Natural killer cell (primary cell): ENCODE results near the gene NDRG2. TPM values are rescaled to one million over a fixed set of nuclear protein-coding genes. Genes with fewer than 3 reads are reported as not detected.

Source experiments
- ATAC-seq, 3 donors: fragments of 150-1000 bp in 2 of 3; fragments of 200-7000 bp in 1 of 3; cut with Tn5 transposase; 1 replicate in 1 of 3; 2 replicates in 2 of 3; pipeline ENCODE4 v1.10.0; 2021; ENCODE audit warnings: mild to moderate bottlenecking in 2 of 3, moderate library complexity in 2 of 3
- DNase-seq, 2 donors: peaks; one replicate each; pipeline versions ENCODE4 v3.0.0 to v3.0.0-alpha.2; 2013 to 2021; ENCODE audit warnings: mixed read lengths in 1 of 2
- H3K27ac ChIP-seq: one replicate; pipeline ENCODE4 v1.5.1; 2013; ENCODE audit warnings: mild to moderate bottlenecking, low read length
- H3K27me3 ChIP-seq: one replicate; pipeline ENCODE4 v1.6.1; 2013; ENCODE audit warnings: low read length; ENCODE audit not compliant: control insufficient read depth, insufficient read depth
- H3K36me3 ChIP-seq: one replicate; pipeline ENCODE4 v1.6.1; 2013; ENCODE audit warnings: low read length; ENCODE audit not compliant: control insufficient read depth, insufficient read depth
- H3K4me1 ChIP-seq: one replicate; pipeline ENCODE4 v1.6.1; 2013; ENCODE audit warnings: low read length; ENCODE audit not compliant: control insufficient read depth, insufficient read depth
- H3K4me3 ChIP-seq: one replicate; pipeline ENCODE4 v1.5.1; 2013; ENCODE audit warnings: low read length
- H3K9me3 ChIP-seq: one replicate; pipeline ENCODE4 v1.6.1; 2013; ENCODE audit warnings: low read length; ENCODE audit not compliant: control insufficient read depth, insufficient read depth
- H3K27ac Mint-ChIP-seq, 2 donors: one replicate each; pipeline ENCODE4 v1.8.0; 2022; ENCODE audit warnings: mild to moderate bottlenecking in 2 of 2, mixed read lengths in 2 of 2, moderate library complexity in 1 of 2
- H3K27me3 Mint-ChIP-seq, 2 donors: one replicate each; pipeline ENCODE4 v1.8.0; 2022; ENCODE audit warnings: low read depth in 2 of 2, mixed read lengths in 2 of 2
- H3K36me3 Mint-ChIP-seq: one replicate; pipeline ENCODE4 v1.8.0; 2022; ENCODE audit warnings: mixed read lengths
- H3K4me1 Mint-ChIP-seq, 2 donors: one replicate each; pipeline ENCODE4 v1.8.0; 2022; ENCODE audit warnings: mixed read lengths in 2 of 2
- H3K4me3 Mint-ChIP-seq: one replicate; pipeline ENCODE4 v1.8.0; 2022; ENCODE audit warnings: mild to moderate bottlenecking, moderate library complexity, mixed read lengths
- H3K9me3 Mint-ChIP-seq, 2 donors: one replicate each; pipeline ENCODE4 v1.8.0; 2022; ENCODE audit warnings: mixed read lengths in 2 of 2
- CTCF ChIP-seq: fragments of 200-600 bp; IDR thresholded peaks from one replicate; pipeline ENCODE4 v1.8.0; 2022; ENCODE audit warnings: antibody characterized with exemption
- WGBS: methylation state at CpG from one replicate; pipeline ENCODE4 v1.1.7; 2013; ENCODE audit warnings: missing lambda C conversion rate; ENCODE audit not compliant: insufficient coverage; 5-methylcytosine and 5-hydroxymethylcytosine counted together
- intact Hi-C: fragments of 100-400 bp; cut with micrococcal nuclease; formaldehyde crosslinking; loops from one replicate; pipeline ENCODE4 v1.14.2; 2022
- total RNA-seq, 4 donors: library from RNA; stranded (reverse); fragments of 120-200 nt in 1 of 4; gene quantifications; one replicate each; pipeline versions ENCODE4 v1.2.3 to v1.2.4, GENCODE V29; 2013 to 2022

NDRG2 gene
- total RNA-seq, 3 donors from 2014 or later (not counting 1 experiment from before 2014, with no cell fraction given): 11.2 to 14.6 (median 13.6) TPM

DNA sequence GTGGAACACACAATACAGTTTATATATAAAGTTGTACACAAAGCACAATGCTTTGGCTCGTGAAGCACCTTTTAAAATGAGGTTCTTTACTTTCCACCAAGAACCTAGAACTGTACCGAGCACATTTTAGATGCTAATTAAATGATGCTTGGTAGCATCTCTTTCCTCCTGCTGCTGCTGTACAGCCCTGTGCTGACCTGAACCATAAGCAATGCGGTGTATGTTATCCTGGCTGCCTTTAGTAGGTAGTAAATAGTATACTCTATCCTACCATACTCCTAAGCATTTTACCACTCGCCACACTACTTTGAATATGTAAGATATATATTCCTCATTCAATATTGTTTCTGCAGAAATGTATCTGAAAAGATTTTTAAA is 29.9 kb upstream of the NDRG2 start:
- no peaks in the 10 kb centered on the region for H3K9me3 Mint-ChIP-seq
- H3K4me1 Mint-ChIP-seq: no peaks in the 10 kb centered on the region
- intact Hi-C loops: no loop called here
- TF ChIP-seq CTCF: no peak
- ATAC-seq (no peak), DNase-seq (no peak)
- H3K27ac ChIP-seq: no peak overlapping the region
- no peaks in the 10 kb centered on the region for H3K27me3 ChIP-seq
- H3K9me3 ChIP-seq: no peaks in the 10 kb centered on the region
- H3K36me3 ChIP-seq: no peaks in the 10 kb centered on the region
- no peaks in the 10 kb centered on the region for H3K4me1 ChIP-seq
- no peak overlapping the region for H3K27ac Mint-ChIP-seq
- peaks cover 1 to 9% of the 10 kb centered on the region in 2 donors for H3K27me3 Mint-ChIP-seq
- 100% methylated on average over 1 of the region's 4 CpGs for WGBS
- no peak overlapping the region for H3K4me3 Mint-ChIP-seq
- no peaks in the 10 kb centered on the region for H3K36me3 Mint-ChIP-seq
- no peak overlapping the region for H3K4me3 ChIP-seq

DNA sequence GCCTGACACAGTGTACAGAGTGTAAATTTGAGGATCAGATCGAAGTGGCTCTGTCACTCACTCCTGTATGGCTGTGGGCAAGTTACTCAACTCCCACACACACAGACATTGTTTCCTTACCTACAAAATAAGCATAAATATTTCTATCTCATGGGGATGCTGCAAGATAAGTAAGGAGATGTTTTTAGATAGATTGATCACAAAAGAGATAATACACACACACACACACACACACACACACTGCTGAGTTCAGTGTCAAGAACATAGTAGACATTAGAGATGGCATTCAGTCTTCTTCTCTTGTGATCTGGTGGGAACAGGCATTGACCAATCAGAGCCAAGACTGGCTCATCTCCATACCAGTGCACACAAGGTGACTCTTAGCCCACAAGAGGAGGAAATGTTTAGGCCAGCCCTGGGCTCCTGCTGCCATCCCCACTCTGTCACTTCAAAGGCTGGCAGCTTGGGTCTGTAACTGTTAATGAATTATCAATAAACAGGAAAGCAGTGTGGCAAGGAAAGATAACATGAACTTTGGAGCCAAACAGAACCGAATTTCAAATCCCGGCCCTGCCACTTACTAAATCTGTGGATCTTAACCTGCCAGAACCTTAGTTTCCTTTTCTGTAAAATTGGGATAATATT is 29.4 kb upstream of the NDRG2 start:
- no peak for ATAC-seq

GRCh38 chr14:21053184-21054122 is 28.6 kb upstream of the NDRG2 start:
- 93% methylated on average over 19 of the region's 20 CpGs for WGBS
- Histone ChIP-seq H3K27ac (no peak overlapping the region), H3K36me3 (no peaks in the 10 kb centered on the region), H3K27me3 (no peaks in the 10 kb centered on the region), H3K4me1 (no peaks in the 10 kb centered on the region), H3K4me3 (no peak overlapping the region), H3K9me3 (no peaks in the 10 kb centered on the region)
- TF ChIP-seq CTCF: no peak
- ATAC-seq (no peak), DNase-seq (no peak)
- peaks cover 0 to 8% of the 10 kb centered on the region in 2 donors for H3K27me3 Mint-ChIP-seq
- H3K9me3 Mint-ChIP-seq: no peaks in the 10 kb centered on the region
- no peak overlapping the region for H3K27ac Mint-ChIP-seq
- intact Hi-C loops: no loop called here
- H3K36me3 Mint-ChIP-seq: no peaks in the 10 kb centered on the region
- H3K4me3 Mint-ChIP-seq: no peak overlapping the region
- H3K4me1 Mint-ChIP-seq: no peaks in the 10 kb centered on the region

More for the DNA sequence above, 29.4 kb upstream of the NDRG2 start:
- H3K9me3 ChIP-seq: no peaks in the 10 kb centered on the region
- no peak for DNase-seq
- no peaks in the 10 kb centered on the region for H3K36me3 ChIP-seq
- TF ChIP-seq CTCF: no peak
- intact Hi-C loops: no loop called here
- H3K4me1 Mint-ChIP-seq: no peaks in the 10 kb centered on the region
- no peaks in the 10 kb centered on the region for H3K4me1 ChIP-seq
- WGBS: 73% methylated on average over 3 of the region's 3 CpGs
- no peaks in the 10 kb centered on the region for H3K36me3 Mint-ChIP-seq
- H3K27ac Mint-ChIP-seq: no peak overlapping the region
- no peak overlapping the region for H3K4me3 ChIP-seq
- no peak overlapping the region for H3K4me3 Mint-ChIP-seq
- no peaks in the 10 kb centered on the region for H3K27me3 ChIP-seq
- H3K27me3 Mint-ChIP-seq: peaks cover 0 to 8% of the 10 kb centered on the region in 2 donors
- no peaks in the 10 kb centered on the region for H3K9me3 Mint-ChIP-seq
- no peak overlapping the region for H3K27ac ChIP-seq
